GM12878 (cell line): Measurements from ENCODE around the gene EVI5L. TPM values are rescaled to one million over a fixed set of nuclear protein-coding genes. Genes with fewer than 3 reads are reported as not detected.

Source experiments
- ATAC-seq: fragments of 200-7000 bp; cut with Tn5 transposase; 3 replicates; pipeline ENCODE4 v1.9.1; 2020; ENCODE audit warnings: mild to moderate bottlenecking, moderate library complexity
- Bru-seq: library from RNA; stranded (reverse); fragments of 400-500 nt; gene quantifications from one replicate; lab custom pipeline; 2021; lab: Mats Ljungman, UMichigan
- BruChase-seq, 2 experiments: library from RNA; stranded (reverse); fragments of 400-500 nt; gene quantifications; one replicate each; lab custom pipeline; 2021; lab: Mats Ljungman, UMichigan
- BruUV-seq: library from RNA; stranded (reverse); fragments of 400-500 nt; replicated peaks from 2 replicates; lab custom pipeline; 2021; lab: Mats Ljungman, UMichigan
- CTCF ChIA-PET: fragments of 300-600 bp; sonication (Branson Sonifier 250); formaldehyde crosslinking; extraction: SDS; loops from one replicate; lab custom pipeline; 2021; ENCODE audit warnings: inconsistent platforms; lab: Yijun Ruan, JAX
- POLR2A ChIA-PET: fragments of 350-600 bp; formaldehyde crosslinking; extraction: SDS; loops from one replicate; lab custom pipeline; 2021; ENCODE audit warnings: inconsistent platforms; lab: Charles Lee
- RAD21 ChIA-PET: fragments of 300-600 bp; sonication (Branson Sonifier 250); formaldehyde crosslinking; loops from one replicate; lab custom pipeline; 2023; ENCODE audit warnings: antibody characterized with exemption; ENCODE audit not compliant: unreplicated experiment; lab: Charles Lee
- SMC1A ChIA-PET: fragments of 300-600 bp; sonication (Branson Sonifier 250); formaldehyde crosslinking; loops from one replicate; lab custom pipeline; 2023; ENCODE audit not compliant: unreplicated experiment, uncharacterized antibody; lab: Charles Lee
- DNase-seq: peaks from one replicate; pipeline ENCODE4 v3.0.0-alpha.2; 2011; ENCODE audit warnings: low read depth, low spot score
- FAIRE-seq: peaks from 3 replicates; lab custom pipeline; 2011; peaks lifted over from hg19 to GRCh38; lab: Jason Lieb, UNC
- H2AFZ ChIP-seq: 2 replicates; pipeline ENCODE4 v1.6.0; 2011; ENCODE audit warnings: low read depth, low read length, control low read depth; ENCODE audit not compliant: control insufficient read depth
- H3K27ac ChIP-seq: 2 replicates; pipeline ENCODE4 v1.5.1; 2011; ENCODE audit warnings: control low read depth; ENCODE audit not compliant: control insufficient read depth, insufficient read depth
- H3K27me3 ChIP-seq, 2 experiments: replicated peaks in 1 of 2; 2 replicates each; pipeline versions ENCODE4 v1.6.0 to v1.6.1; 2011; ENCODE audit warnings: low read length in 1 of 2; ENCODE audit not compliant: control insufficient read depth in 2 of 2, insufficient read depth in 2 of 2
- H3K36me3 ChIP-seq, 2 experiments: 2 replicates each; pipeline ENCODE4 v1.5.1; 2011; ENCODE audit warnings: low read length in 1 of 2; ENCODE audit not compliant: control insufficient read depth in 2 of 2, insufficient read depth in 2 of 2
- H3K4me1 ChIP-seq: 2 replicates; pipeline ENCODE4 v1.6.1; 2011; ENCODE audit warnings: mild to moderate bottlenecking, low read length, moderate library complexity, mixed read lengths; ENCODE audit not compliant: control insufficient read depth, insufficient read depth
- H3K4me2 ChIP-seq: 2 replicates; pipeline ENCODE4 v1.6.0; 2011; ENCODE audit warnings: control low read depth; ENCODE audit not compliant: control insufficient read depth, insufficient read depth
- H3K4me3 ChIP-seq: fragments of 200-600 bp; sonication (generic); 2 replicates; pipeline ENCODE4 v1.5.1; 2016
- H3K79me2 ChIP-seq: 2 replicates; pipeline ENCODE4 v1.6.0; 2011; ENCODE audit warnings: low read length; ENCODE audit not compliant: control insufficient read depth, insufficient read depth
- H3K9ac ChIP-seq: 2 replicates; pipeline ENCODE4 v1.8.0; 2011; ENCODE audit warnings: low read length, control low read depth, mixed read lengths; ENCODE audit not compliant: control insufficient read depth, insufficient read depth
- H3K9me3 ChIP-seq: replicated peaks from 3 replicates; pipeline ENCODE4 v1.5.1; 2011; ENCODE audit warnings: mild to moderate bottlenecking, low read length; ENCODE audit not compliant: control insufficient read depth, insufficient read depth
- H4K20me1 ChIP-seq: 2 replicates; pipeline ENCODE4 v1.6.0; 2011; ENCODE audit not compliant: control insufficient read depth, insufficient read depth
- ASH2L ChIP-seq: fragments of 300-600, 200-600 bp; sonication (generic); IDR thresholded peaks from 2 replicates; pipeline ENCODE4 v1.6.1; 2017; ENCODE audit warnings: low read depth, mild to moderate bottlenecking, borderline replicate concordance
- ATF7 ChIP-seq: fragments of 450-650 bp; IDR thresholded peaks from 2 replicates; pipeline ENCODE4 v1.6.1; 2016; ENCODE audit warnings: low read depth, mild to moderate bottlenecking
- BCL11A ChIP-seq: IDR thresholded peaks from 2 replicates; pipeline ENCODE4 v1.6.1; 2011; ENCODE audit warnings: low read depth, low read length
- CHD2 ChIP-seq: IDR thresholded peaks from 2 replicates; pipeline ENCODE4 v1.6.1; 2011; ENCODE audit warnings: low read depth, low read length, improper control_type of control experiment, borderline replicate concordance
- ETV6 ChIP-seq, 2 experiments: fragments of 450-650 bp in 1 of 2; IDR thresholded peaks in 1 of 2; conservative IDR thresholded peaks in 1 of 2; 2 replicates each; pipeline ENCODE4 v1.6.1; 2014; ENCODE audit warnings: antibody characterized with exemption in 1 of 2, borderline replicate concordance in 1 of 2, low read depth in 1 of 2, mild to moderate bottlenecking in 1 of 2, moderate library complexity in 1 of 2
- MXI1 ChIP-seq: fragments of 150-350 bp; IDR thresholded peaks from 2 replicates; pipeline ENCODE4 v1.6.1; 2011; ENCODE audit warnings: low read depth, mild to moderate bottlenecking, inconsistent platforms, low read length, improper control_type of control experiment
- NBN ChIP-seq: fragments of 450-650 bp; IDR thresholded peaks from 2 replicates; pipeline ENCODE4 v1.6.1; 2016
- NFYA ChIP-seq: IDR thresholded peaks from 2 replicates; pipeline ENCODE4 v1.6.1; 2011; ENCODE audit warnings: low read depth, mild to moderate bottlenecking, low read length, improper control_type of control experiment, borderline replicate concordance
- PAX5 ChIP-seq: IDR thresholded peaks from 2 replicates; pipeline ENCODE4 v1.6.1; 2011; ENCODE audit warnings: low read depth, low read length, borderline replicate concordance
- RCOR1 ChIP-seq: conservative IDR thresholded peaks from 2 replicates; pipeline ENCODE4 v1.6.1; 2012; ENCODE audit warnings: low read depth, low read length, improper control_type of control experiment
- SIX5 ChIP-seq: IDR thresholded peaks from 2 replicates; pipeline ENCODE4 v1.6.1; 2011; ENCODE audit warnings: mild to moderate bottlenecking, low read depth, low read length, moderate library complexity; ENCODE audit not compliant: severe bottlenecking
- SMAD5 ChIP-seq: IDR thresholded peaks from 2 replicates; pipeline ENCODE4 v1.6.1; 2016; ENCODE audit warnings: antibody characterized with exemption, low read depth
- TBL1XR1 ChIP-seq: IDR thresholded peaks from 2 replicates; pipeline ENCODE4 v1.6.1; 2012; ENCODE audit warnings: low read depth, low read length, improper control_type of control experiment
- ZNF207 ChIP-seq: fragments of 450-650 bp; IDR thresholded peaks from 2 replicates; pipeline ENCODE4 v1.6.1; 2014; ENCODE audit warnings: antibody characterized with exemption, mild to moderate bottlenecking, borderline replicate concordance
- ZNF217 ChIP-seq: fragments of 450-650 bp; IDR thresholded peaks from 2 replicates; pipeline ENCODE4 v1.6.1; 2017; ENCODE audit warnings: antibody characterized with exemption, mild to moderate bottlenecking
- WGBS: methylation state at CpG from one replicate; pipeline ENCODE4 v1.1.6; 2016; ENCODE audit warnings: low lambda C conversion rate; ENCODE audit not compliant: insufficient replicate concordance, insufficient coverage; ENCODE audit errors: missing lambda C conversion rate; 5-methylcytosine and 5-hydroxymethylcytosine counted together
- in situ Hi-C: fragments of 300-500 bp; cut with MboI; formaldehyde crosslinking; loops from 9 replicates; pipeline ENCODE4 v1.14.3; 2018; ENCODE audit warnings: mixed read lengths
- intact Hi-C: fragments of 100-400 bp; cut with micrococcal nuclease; formaldehyde crosslinking; loops from one replicate; pipeline ENCODE4 v1.14.2; 2022; ENCODE audit not compliant: unreplicated experiment
- long read RNA-seq, 2 experiments: library from polyadenylated mRNA; unstranded; transcript quantifications; one replicate each; pipeline ENCODE4 v2.0.0, GENCODE V29; 2019 to 2020
- polyA minus RNA-seq, 3 experiments: library from RNA; depleted of rRNA, polyadenylated mRNA; stranded (reverse); fragments of >200 nt; gene quantifications; 2 replicates each; pipeline ENCODE4 v1.2.3, GENCODE V29; 2011
- polyA plus RNA-seq, 11 experiments: library from polyadenylated mRNA; depleted of rRNA in 4 of 11; unstranded in 6 of 11; stranded (reverse) in 5 of 11; fragments of >200 nt; fragmentation: Nextera tagmentation in 4 of 11; fragmentation: Illumina TruSeq in 1 of 11; extraction: Ambion mirVana in 4 of 11; extraction: Trizol in 1 of 11; gene quantifications; 1 replicate in 1 of 11; 2 replicates in 10 of 11; pipeline versions ENCODE4 v1.2.1 to v1.2.3, GENCODE V29; 2011 to 2016; ENCODE audit warnings: inconsistent platforms in 2 of 11, missing spikeins in 2 of 11, low read depth in 1 of 11
- total RNA-seq, 4 experiments: library from RNA; depleted of rRNA in 3 of 4; stranded (reverse); fragments of >200 nt in 3 of 4; fragmentation: Illumina TruSeq in 1 of 4; extraction: Trizol in 1 of 4; gene quantifications; 2 replicates each; pipeline versions ENCODE4 v1.2.1 to v1.2.3, GENCODE V29; 2013 to 2021
- TF ChIP-seq, protein P1 (sequence below): fragments of 450-650 bp; IDR thresholded peaks from 2 replicates; pipeline ENCODE4 v1.6.1; 2017; ENCODE audit warnings: mild to moderate bottlenecking, low read depth, inconsistent platforms; ENCODE audit not compliant: poor library complexity, severe bottlenecking
- TF ChIP-seq, protein P2 (sequence below): fragments of 150-350 bp; IDR thresholded peaks from 2 replicates; pipeline ENCODE4 v1.6.1; 2014; ENCODE audit warnings: mild to moderate bottlenecking, low read depth, low read length

Gene EVI5L
- 11.0 and 11.1 TPM in 2 replicates for total RNA-seq (2013; cell fraction: nucleolus; rRNA removed)
- total RNA-seq (2014; rRNA removed) (8.2 and 8.8 TPM in 2 replicates), total RNA-seq (2014; rRNA removed; fragmentation: Illumina TruSeq; extraction: Trizol) (5.7 and 6.4 TPM in 2 replicates), total RNA-seq (2021) (11.6 and 13.8 TPM in 2 replicates), polyA plus RNA-seq (2011; rRNA removed) (1.9 and 4.3 TPM in 2 replicates), polyA plus RNA-seq (2014; fragmentation: Illumina TruSeq; extraction: Trizol) (3.4 and 5.5 TPM in 2 replicates), polyA plus RNA-seq (2014; fragmentation: Nextera tagmentation; extraction: Ambion mirVana) (under 1 TPM; 0.23 to 0.33 TPM), polyA plus RNA-seq (2014; rRNA removed) (10.4 and 10.8 TPM in 2 replicates), polyA plus RNA-seq (2016; fragmentation: Nextera tagmentation; extraction: Ambion mirVana) (1 to 10 TPM; 2.0 to 4.6 TPM), polyA minus RNA-seq (2011; rRNA and poly(A)+ RNA removed) (4.2 and 12.3 TPM in 2 replicates), Bru-seq, nascent RNA (percentile 52 among the genes with signal in this experiment), BruChase-seq, experiment 1, labeled RNA remaining after a 6-hour chase (percentile 61 among the genes with signal in this experiment), BruChase-seq, experiment 2, labeled RNA remaining after a 2-hour chase (percentile 57 among the genes with signal in this experiment)
- polyA plus RNA-seq (2011; ENCODE audit: low read depth), result 2.1 TPM
- polyA plus RNA-seq (2011; cell fraction: cytosol; rRNA removed), result 7.1 and 7.3 TPM in 2 replicates
- 7.9 and 9.6 TPM in 2 replicates for polyA plus RNA-seq (2011; cell fraction: nucleus; rRNA removed)
- polyA plus RNA-seq (2012), result 5.7 and 6.0 TPM in 2 replicates
- 1.3 and 2.2 TPM in 2 replicates for polyA minus RNA-seq (2011; cell fraction: cytosol; rRNA and poly(A)+ RNA removed)
- polyA minus RNA-seq (2011; cell fraction: nucleus; rRNA and poly(A)+ RNA removed), result 4.1 and 6.5 TPM in 2 replicates
- long read RNA-seq, experiment 1, result 0 reads
- long read RNA-seq, experiment 2, result 0 reads

DNA sequence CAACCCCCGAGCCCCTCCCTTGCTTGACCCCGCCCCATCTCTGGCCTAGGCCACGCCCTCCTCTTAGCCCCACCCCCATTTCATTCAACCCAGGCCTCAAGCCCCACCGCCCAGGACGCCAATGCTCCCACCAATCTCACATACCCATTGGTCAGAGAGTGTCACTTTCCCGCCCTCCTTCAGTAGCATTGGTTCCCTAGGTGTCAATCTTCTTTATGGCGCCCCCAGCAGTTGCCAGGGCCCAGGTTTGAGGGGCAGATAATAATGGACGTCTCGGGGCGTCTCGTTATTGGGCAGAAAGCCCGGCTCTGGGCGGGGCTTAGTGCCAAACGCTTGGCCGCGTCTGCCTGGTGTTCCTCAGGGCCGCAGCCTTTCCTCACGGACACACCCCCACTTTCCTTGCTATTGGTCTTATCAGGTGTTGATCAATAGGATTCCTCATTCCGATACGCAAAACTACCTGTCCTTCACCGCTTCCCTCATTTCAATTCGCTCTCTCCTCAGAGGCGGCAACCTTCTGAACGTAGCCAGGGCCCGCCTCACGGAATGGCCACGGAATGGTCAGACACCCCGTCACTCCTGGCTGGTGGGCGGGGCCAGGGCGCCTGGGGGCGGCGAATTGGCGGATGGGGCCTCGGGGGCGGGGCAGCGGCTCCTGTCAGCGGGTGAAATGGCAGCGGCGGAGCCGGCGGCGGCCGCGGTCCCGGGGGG lies at the start of gene EVI5L:
EVI5L (plus strand) TSS at position 658 of the 711 bp plus-strand sequence. CDS start 16,325 bp downstream, outside the sequence.
- SMC1A ChIA-PET, result no interaction called here
- peak within 1 kb of the TSS; percentile 94 for H3K4me2 ChIP-seq
- CTCF ChIA-PET, result no interaction called here
- peak; percentile 96 for ATAC-seq
- peak; percentile 100 for FAIRE-seq
- RAD21 ChIA-PET, result no interaction called here
- under 1% methylated on average over 36 of the region's 45 CpGs for WGBS
- peaks cover 6% of the 10 kb centered on the region for H3K4me1 ChIP-seq
- no peaks in the 10 kb centered on the region for H3K79me2 ChIP-seq
- H3K9me3 ChIP-seq, result no peaks in the 10 kb centered on the region; the same call in 2 of the 3 replicates
- peak within 1 kb of the TSS; percentile 88 for H2AFZ ChIP-seq
- H3K27me3 ChIP-seq, result no peaks in the 10 kb centered on the region
- H3K27ac ChIP-seq, result no peak within 1 kb of the TSS; the same call in 1 of the 2 replicates
- peak; percentile 100 for DNase-seq
- no peaks in the 10 kb centered on the region for H4K20me1 ChIP-seq
- intact Hi-C loops, result no loop called here
- POLR2A ChIA-PET, result interaction anchor here (0.6 kb wide), 1 partner anchor 21 kb away, joined by 3 read pairs; no protein-coding TSS in a partner anchor
- H3K4me3 ChIP-seq, result peak within 1 kb of the TSS; percentile 63
- no peaks in the 10 kb centered on the region for H3K36me3 ChIP-seq
- H3K9ac ChIP-seq, result peak within 1 kb of the TSS; percentile 20; the same call in 1 of the 2 replicates
- no TSS peak for BruUV-seq
- in situ Hi-C loops, result no loop called here
- TF ChIP-seq RCOR1 (0 out of 2 replicates have a peak, but pooled peaks have one; percentile 42), NBN (0 out of 2 replicates have a peak, but pooled peaks have one; percentile 64), SMAD5 (no peak), TBL1XR1 (no peak), ETV6 (conservative IDR thresholded peaks at IDR 0.05 in 1 of 2, IDR thresholded peaks at IDR 0.05 in 1 of 2; ENCODE audit: borderline replicate concordance in 1 of 2, low read depth in 1 of 2) (no peak), NFYA (peak; percentile 45; the same call in 1 of the 2 replicates), ZNF207 (peak; percentile 27; the same call in 1 of the 2 replicates), ATF7 (peak; percentile 80), CHD2 (peak; percentile 98), ASH2L (no peak), BCL11A (no peak), SIX5 (peak; percentile 45), PAX5 (no peak), ZNF217 (no peak), MXI1 (peak; percentile 24; the same call in 1 of the 2 replicates)
- TF ChIP-seq, protein P1, sequence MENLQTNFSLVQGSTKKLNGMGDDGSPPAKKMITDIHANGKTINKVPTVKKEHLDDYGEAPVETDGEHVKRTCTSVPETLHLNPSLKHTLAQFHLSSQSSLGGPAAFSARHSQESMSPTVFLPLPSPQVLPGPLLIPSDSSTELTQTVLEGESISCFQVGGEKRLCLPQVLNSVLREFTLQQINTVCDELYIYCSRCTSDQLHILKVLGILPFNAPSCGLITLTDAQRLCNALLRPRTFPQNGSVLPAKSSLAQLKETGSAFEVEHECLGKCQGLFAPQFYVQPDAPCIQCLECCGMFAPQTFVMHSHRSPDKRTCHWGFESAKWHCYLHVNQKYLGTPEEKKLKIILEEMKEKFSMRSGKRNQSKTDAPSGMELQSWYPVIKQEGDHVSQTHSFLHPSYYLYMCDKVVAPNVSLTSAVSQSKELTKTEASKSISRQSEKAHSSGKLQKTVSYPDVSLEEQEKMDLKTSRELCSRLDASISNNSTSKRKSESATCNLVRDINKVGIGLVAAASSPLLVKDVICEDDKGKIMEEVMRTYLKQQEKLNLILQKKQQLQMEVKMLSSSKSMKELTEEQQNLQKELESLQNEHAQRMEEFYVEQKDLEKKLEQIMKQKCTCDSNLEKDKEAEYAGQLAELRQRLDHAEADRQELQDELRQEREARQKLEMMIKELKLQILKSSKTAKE, result peak; percentile 99
- TF ChIP-seq, protein P2, sequence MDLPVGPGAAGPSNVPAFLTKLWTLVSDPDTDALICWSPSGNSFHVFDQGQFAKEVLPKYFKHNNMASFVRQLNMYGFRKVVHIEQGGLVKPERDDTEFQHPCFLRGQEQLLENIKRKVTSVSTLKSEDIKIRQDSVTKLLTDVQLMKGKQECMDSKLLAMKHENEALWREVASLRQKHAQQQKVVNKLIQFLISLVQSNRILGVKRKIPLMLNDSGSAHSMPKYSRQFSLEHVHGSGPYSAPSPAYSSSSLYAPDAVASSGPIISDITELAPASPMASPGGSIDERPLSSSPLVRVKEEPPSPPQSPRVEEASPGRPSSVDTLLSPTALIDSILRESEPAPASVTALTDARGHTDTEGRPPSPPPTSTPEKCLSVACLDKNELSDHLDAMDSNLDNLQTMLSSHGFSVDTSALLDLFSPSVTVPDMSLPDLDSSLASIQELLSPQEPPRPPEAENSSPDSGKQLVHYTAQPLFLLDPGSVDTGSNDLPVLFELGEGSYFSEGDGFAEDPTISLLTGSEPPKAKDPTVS, result no peak
